SH-SY5Y (cell line): Measurements from ENCODE around the gene SHH.

Source experiments
- GATA2 ChIP-seq: IDR thresholded peaks from 2 replicates; pipeline ENCODE4 v1.6.1; 2011; ENCODE audit warnings: mild to moderate bottlenecking, low read depth, low read length
- GATA3 ChIP-seq: IDR thresholded peaks from 2 replicates; pipeline ENCODE4 v1.6.1; 2011; ENCODE audit warnings: low read depth, mild to moderate bottlenecking, low read length, moderate library complexity

DNA sequence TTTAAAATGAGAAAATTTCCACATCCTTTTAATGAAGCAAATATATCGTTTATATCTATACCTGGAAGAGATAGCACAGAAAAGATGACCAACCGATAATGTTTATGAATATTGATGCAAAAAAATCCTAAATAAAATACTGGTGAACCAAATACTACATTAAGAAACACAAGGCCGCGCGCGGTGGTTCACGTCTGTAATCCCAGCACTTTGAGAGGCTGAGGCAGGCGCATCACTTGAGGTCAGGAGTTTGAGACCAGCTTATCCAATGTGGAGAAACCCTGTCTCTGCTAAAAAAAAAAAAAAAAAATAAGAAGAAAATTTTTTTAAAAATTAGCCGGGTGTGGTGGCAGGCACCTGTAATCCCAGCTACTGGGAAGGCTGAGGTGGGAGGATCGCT lies 25.8 kb downstream of the SHH start:
- TF ChIP-seq GATA2 (no peak), GATA3 (no peak)
